Measurements from ENCODE around the gene RNF151.
"Not testable (repeated sequence)": the region's sequence is repeated elsewhere in the genome, so short reads cannot be mapped to it uniquely, and the experiment has no call there.

The RNF151 gene

DNA sequence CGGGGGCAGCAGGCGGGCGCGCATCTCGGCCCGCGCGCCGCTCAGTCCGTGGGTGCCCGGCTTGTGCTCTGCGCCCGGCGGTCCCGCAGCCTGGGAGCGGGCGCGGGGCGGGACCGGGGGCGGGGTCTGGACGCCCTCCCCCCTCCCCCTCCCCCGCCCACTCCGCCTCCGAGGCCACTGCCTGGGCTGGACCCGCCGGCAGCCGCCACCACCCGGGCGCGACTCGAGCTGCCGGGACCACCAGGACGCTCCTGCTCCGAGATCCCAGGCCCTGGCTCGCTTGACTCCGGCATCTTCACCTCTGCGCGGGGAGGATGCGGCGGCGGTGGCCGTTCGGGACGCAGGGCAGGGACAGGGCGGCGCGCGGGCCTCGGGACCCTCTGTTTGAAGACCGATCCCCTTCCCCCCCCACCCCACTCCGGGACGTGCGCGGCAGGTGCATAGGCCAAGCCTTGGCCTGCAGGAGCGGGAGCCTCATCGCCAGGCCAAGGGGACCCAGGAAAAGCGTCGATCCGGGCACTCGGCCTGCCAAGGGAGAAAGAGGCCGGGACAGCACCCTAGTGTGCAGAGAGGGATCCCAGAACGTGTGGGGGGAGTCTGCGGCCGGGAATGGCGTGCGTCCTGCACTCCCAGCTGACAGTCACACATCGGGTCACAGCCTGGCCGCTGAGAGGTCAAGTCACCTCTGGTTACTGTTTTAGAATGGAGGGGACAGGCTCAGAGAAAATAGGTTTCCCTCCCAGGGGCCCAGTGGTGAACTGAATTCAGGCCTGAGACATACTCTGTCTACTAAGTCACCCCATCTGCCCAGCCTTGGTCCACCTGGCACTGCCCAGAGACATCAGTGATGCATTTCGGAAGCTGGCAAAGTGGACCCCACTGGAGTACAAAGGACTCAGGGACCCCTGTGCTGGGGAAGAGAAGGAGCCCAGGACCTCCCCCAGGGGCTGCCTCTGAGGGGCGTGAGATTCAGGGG is 48.0 kb upstream of the RNF151 start, which contains the start of gene HS3ST6:
TSS of gene HS3ST6 (minus strand) at position 65 of the 976 bp plus-strand sequence. CDS start 92 bp downstream, outside the sequence.
- Histone ChIP-seq H3K14ac (ENCODE audit: low read length in 2 of 2) (no peak within 1 kb of the TSS), H3K4ac (ENCODE audit: low read depth in 1 of 2, low read length in 2 of 2) (no peak within 1 kb of the TSS), H3K79me1 (replicated peaks; ENCODE audit: low read length, poor library complexity, severe bottlenecking) (no peaks in the 10 kb centered on the region), H3K36me3 (ENCODE audit: control insufficient read depth in 1 of 2, insufficient read depth in 2 of 2, low read depth in 1 of 2, low read length in 2 of 2) (no peaks in the 10 kb centered on the region), H3K9ac (ENCODE audit: low read length) (no peak within 1 kb of the TSS), H2AK5ac (ENCODE audit: low read length, severe bottlenecking) (no peak within 1 kb of the TSS), H3K27me3 (ENCODE audit: control insufficient read depth in 1 of 2, insufficient read depth in 1 of 2, low read length in 2 of 2) (peaks cover 90 to 93% of the 10 kb centered on the region in 2 experiments), H3K18ac (ENCODE audit: low read depth in 1 of 2, low read length in 2 of 2) (no peak within 1 kb of the TSS), H3K4me3 (ENCODE audit: insufficient read depth in 1 of 2, low read depth in 1 of 2, low read length in 2 of 2) (no peak within 1 kb of the TSS), H2BK120ac (ENCODE audit: low read depth, low read length) (no peak within 1 kb of the TSS), H4K8ac (ENCODE audit: low read length) (no peak within 1 kb of the TSS), H3K4me1 (ENCODE audit: control insufficient read depth, insufficient read depth, low read depth, low read length) (peaks cover 12% of the 10 kb centered on the region), H3K9me3 (ENCODE audit: control insufficient read depth, low read length) (no peaks in the 10 kb centered on the region), H3K23ac (ENCODE audit: low read length in 2 of 2) (no peak within 1 kb of the TSS), H2AFZ (ENCODE audit: low read depth, low read length) (no peak within 1 kb of the TSS), H3K27ac (ENCODE audit: low read length, poor library complexity, severe bottlenecking) (no peak within 1 kb of the TSS), H3K4me2 (ENCODE audit: low read length, poor library complexity, severe bottlenecking) (no peak within 1 kb of the TSS), H2BK5ac (ENCODE audit: low read depth, low read length, poor library complexity, severe bottlenecking) (no peak within 1 kb of the TSS), H2BK12ac (ENCODE audit: low read length in 2 of 2) (no peak within 1 kb of the TSS), H4K91ac (ENCODE audit: low read length) (no peak within 1 kb of the TSS), H2BK15ac (ENCODE audit: low read depth, poor library complexity, severe bottlenecking) (no peak within 1 kb of the TSS)
- WGBS: 12% methylated on average over 33 of the region's 71 CpGs
- no peak for DNase-seq

DNA sequence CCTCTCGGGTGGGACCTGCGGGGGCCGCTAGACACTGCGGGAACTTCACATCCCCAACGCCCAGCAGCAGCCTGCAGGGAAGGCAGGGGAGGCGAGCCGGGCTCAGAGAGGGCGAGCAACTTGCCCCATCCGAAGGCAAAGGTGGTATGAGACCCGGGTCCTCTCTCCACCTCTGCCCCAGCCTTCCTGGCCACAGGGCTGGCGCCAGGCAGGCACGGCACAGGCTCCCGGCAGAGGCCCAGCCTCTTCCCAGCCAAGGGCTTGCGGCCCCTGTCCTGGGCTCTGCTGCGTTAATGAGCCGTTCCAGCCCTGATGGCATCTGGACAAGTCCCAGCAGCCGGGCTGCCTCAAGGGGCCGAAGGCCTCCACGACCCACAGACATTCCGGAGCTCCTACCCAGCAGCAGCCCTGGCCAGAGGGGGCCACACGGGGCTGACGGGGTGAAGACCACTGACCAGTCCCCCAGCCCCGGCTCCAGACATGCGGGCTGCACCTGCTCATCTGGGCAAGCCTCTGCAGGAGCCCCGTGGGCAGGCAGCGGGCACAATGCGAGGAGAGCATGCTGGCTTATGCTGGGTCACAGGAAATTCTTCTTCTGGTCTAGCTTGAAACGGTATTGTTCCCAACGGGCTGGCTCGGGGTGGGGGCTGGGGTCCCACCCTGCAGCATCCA is 47.2 kb upstream of the RNF151 start:
- H2BK15ac ChIP-seq (ENCODE audit: low read depth, poor library complexity, severe bottlenecking): no peak overlapping the region
- H2BK12ac ChIP-seq (ENCODE audit: low read length in 2 of 2): no peak overlapping the region
- H3K9me3 ChIP-seq (ENCODE audit: control insufficient read depth, low read length): no peaks in the 10 kb centered on the region
- H3K23ac ChIP-seq (ENCODE audit: low read length in 2 of 2): no peak overlapping the region
- H3K18ac ChIP-seq (ENCODE audit: low read depth in 1 of 2, low read length in 2 of 2): no peak overlapping the region
- H3K4me1 ChIP-seq (ENCODE audit: control insufficient read depth, insufficient read depth, low read depth, low read length): peaks cover 18% of the 10 kb centered on the region
- no peak overlapping the region for H3K4me2 ChIP-seq (ENCODE audit: low read length, poor library complexity, severe bottlenecking)
- peaks cover 90 to 93% of the 10 kb centered on the region in 2 experiments for H3K27me3 ChIP-seq (ENCODE audit: control insufficient read depth in 1 of 2, insufficient read depth in 1 of 2, low read length in 2 of 2)
- no peak overlapping the region for H3K27ac ChIP-seq (ENCODE audit: low read length, poor library complexity, severe bottlenecking)
- H3K9ac ChIP-seq (ENCODE audit: low read length): no peak overlapping the region
- no peak overlapping the region for H2AK5ac ChIP-seq (ENCODE audit: low read length, severe bottlenecking)
- H3K14ac ChIP-seq (ENCODE audit: low read length in 2 of 2): no peak overlapping the region
- no peak for DNase-seq
- H2AFZ ChIP-seq (ENCODE audit: low read depth, low read length): no peak overlapping the region
- H3K79me1 ChIP-seq (replicated peaks; ENCODE audit: low read length, poor library complexity, severe bottlenecking): no peaks in the 10 kb centered on the region
- no peaks in the 10 kb centered on the region for H3K36me3 ChIP-seq (ENCODE audit: control insufficient read depth in 1 of 2, insufficient read depth in 2 of 2, low read depth in 1 of 2, low read length in 2 of 2)
- H2BK5ac ChIP-seq (ENCODE audit: low read depth, low read length, poor library complexity, severe bottlenecking): no peak overlapping the region
- H3K4me3 ChIP-seq (ENCODE audit: insufficient read depth in 1 of 2, low read depth in 1 of 2, low read length in 2 of 2): no peak overlapping the region
- no peak overlapping the region for H3K4ac ChIP-seq (ENCODE audit: low read depth in 1 of 2, low read length in 2 of 2)
- WGBS: 59% methylated on average over 30 of the region's 30 CpGs
- H4K91ac ChIP-seq (ENCODE audit: low read length): no peak overlapping the region
- no peak overlapping the region for H4K8ac ChIP-seq (ENCODE audit: low read length)
- no peak overlapping the region for H2BK120ac ChIP-seq (ENCODE audit: low read depth, low read length)

DNA sequence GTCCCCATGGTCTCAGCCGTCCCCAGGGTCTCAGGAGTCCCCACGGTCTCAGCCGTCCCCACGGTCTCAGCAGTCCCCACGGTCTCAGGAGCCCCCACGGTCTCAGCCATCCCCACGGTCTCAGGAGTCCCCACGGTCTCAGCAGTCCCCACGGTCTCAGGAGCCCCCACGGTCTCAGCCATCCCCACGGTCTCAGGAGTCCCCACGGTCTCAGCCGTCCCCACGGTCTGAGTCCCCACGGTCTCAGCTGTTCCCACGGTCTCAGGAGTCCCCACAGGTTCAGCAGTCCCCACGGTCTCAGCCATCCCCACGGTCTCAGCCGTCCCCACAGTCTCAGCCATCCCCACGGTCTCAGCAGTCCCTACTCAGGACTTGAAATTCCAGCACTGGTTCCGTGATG is 46.5 kb upstream of the RNF151 start:
- H2AK5ac ChIP-seq (ENCODE audit: low read length, severe bottlenecking); H2BK12ac ChIP-seq (ENCODE audit: low read length in 2 of 2); H3K9me3 ChIP-seq (ENCODE audit: control insufficient read depth, low read length); H2BK15ac ChIP-seq (ENCODE audit: low read depth, poor library complexity, severe bottlenecking); H3K4me3 ChIP-seq (ENCODE audit: insufficient read depth in 1 of 2, low read depth in 1 of 2, low read length in 2 of 2); H4K91ac ChIP-seq (ENCODE audit: low read length); H2AFZ ChIP-seq (ENCODE audit: low read depth, low read length); H3K27ac ChIP-seq (ENCODE audit: low read length, poor library complexity, severe bottlenecking); H3K36me3 ChIP-seq (ENCODE audit: control insufficient read depth in 1 of 2, insufficient read depth in 2 of 2, low read depth in 1 of 2, low read length in 2 of 2); H3K14ac ChIP-seq (ENCODE audit: low read length in 2 of 2); H2BK5ac ChIP-seq (ENCODE audit: low read depth, low read length, poor library complexity, severe bottlenecking); H3K79me1 ChIP-seq (replicated peaks; ENCODE audit: low read length, poor library complexity, severe bottlenecking); H3K4me2 ChIP-seq (ENCODE audit: low read length, poor library complexity, severe bottlenecking); H3K23ac ChIP-seq (ENCODE audit: low read length in 2 of 2); DNase-seq; H3K9ac ChIP-seq (ENCODE audit: low read length); H4K8ac ChIP-seq (ENCODE audit: low read length); H2BK120ac ChIP-seq (ENCODE audit: low read depth, low read length); H3K4ac ChIP-seq (ENCODE audit: low read depth in 1 of 2, low read length in 2 of 2); H3K18ac ChIP-seq (ENCODE audit: low read depth in 1 of 2, low read length in 2 of 2): not testable (repeated sequence)
- Histone ChIP-seq H3K4me1 (ENCODE audit: control insufficient read depth, insufficient read depth, low read depth, low read length) (peaks cover 18% of the 10 kb centered on the region), H3K27me3 (ENCODE audit: control insufficient read depth in 1 of 2, insufficient read depth in 1 of 2, low read length in 2 of 2) (peaks cover 83 to 88% of the 10 kb centered on the region in 2 experiments)
- WGBS: 75% methylated on average over 21 of the region's 21 CpGs

DNA sequence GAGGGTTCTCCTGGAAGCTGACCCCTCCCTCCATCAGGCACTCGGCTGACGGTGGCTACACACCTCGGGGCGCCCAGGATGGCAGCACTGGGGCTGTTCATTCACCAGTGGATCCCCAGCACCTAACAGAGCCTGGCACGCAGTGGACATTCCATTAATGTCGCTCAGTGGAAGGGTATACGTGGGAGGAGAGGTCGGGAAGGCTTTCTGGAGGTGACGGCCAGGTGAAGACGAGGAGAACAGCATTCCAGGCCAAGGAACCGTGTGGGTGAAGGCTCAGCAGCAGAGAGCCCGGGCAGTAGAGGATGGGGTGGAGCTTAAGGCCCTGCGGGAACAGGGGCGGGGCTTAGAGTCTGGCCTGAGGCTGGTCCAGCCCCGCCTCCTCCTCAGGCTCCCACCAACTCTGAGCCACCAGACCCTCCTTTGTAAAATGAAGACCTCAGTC is 45.9 kb upstream of the RNF151 start:
- WGBS: 12% methylated on average over 12 of the region's 15 CpGs
- no peak overlapping the region for H2BK5ac ChIP-seq (ENCODE audit: low read depth, low read length, poor library complexity, severe bottlenecking)
- H2BK12ac ChIP-seq (ENCODE audit: low read length in 2 of 2): no peak overlapping the region
- no peak overlapping the region for H2AK5ac ChIP-seq (ENCODE audit: low read length, severe bottlenecking)
- H3K23ac ChIP-seq (ENCODE audit: low read length in 2 of 2): no peak overlapping the region
- no peak overlapping the region for H2BK120ac ChIP-seq (ENCODE audit: low read depth, low read length)
- no peak overlapping the region for H2AFZ ChIP-seq (ENCODE audit: low read depth, low read length)
- H3K9me3 ChIP-seq (ENCODE audit: control insufficient read depth, low read length): no peaks in the 10 kb centered on the region
- DNase-seq: peak; percentile 28
- no peak overlapping the region for H2BK15ac ChIP-seq (ENCODE audit: low read depth, poor library complexity, severe bottlenecking)
- H3K9ac ChIP-seq (ENCODE audit: low read length): no peak overlapping the region
- peaks cover 77 to 82% of the 10 kb centered on the region in 2 experiments for H3K27me3 ChIP-seq (ENCODE audit: control insufficient read depth in 1 of 2, insufficient read depth in 1 of 2, low read length in 2 of 2)
- H3K4me2 ChIP-seq (ENCODE audit: low read length, poor library complexity, severe bottlenecking): no peak overlapping the region
- no peaks in the 10 kb centered on the region for H3K79me1 ChIP-seq (replicated peaks; ENCODE audit: low read length, poor library complexity, severe bottlenecking)
- no peak overlapping the region for H3K18ac ChIP-seq (ENCODE audit: low read depth in 1 of 2, low read length in 2 of 2)
- no peak overlapping the region for H3K4ac ChIP-seq (ENCODE audit: low read depth in 1 of 2, low read length in 2 of 2)
- no peak overlapping the region for H3K14ac ChIP-seq (ENCODE audit: low read length in 2 of 2)
- no peaks in the 10 kb centered on the region for H3K36me3 ChIP-seq (ENCODE audit: control insufficient read depth in 1 of 2, insufficient read depth in 2 of 2, low read depth in 1 of 2, low read length in 2 of 2)
- H4K8ac ChIP-seq (ENCODE audit: low read length): no peak overlapping the region
- no peak overlapping the region for H3K27ac ChIP-seq (ENCODE audit: low read length, poor library complexity, severe bottlenecking)
- peaks cover 18% of the 10 kb centered on the region for H3K4me1 ChIP-seq (ENCODE audit: control insufficient read depth, insufficient read depth, low read depth, low read length)
- no peak overlapping the region for H3K4me3 ChIP-seq (ENCODE audit: insufficient read depth in 1 of 2, low read depth in 1 of 2, low read length in 2 of 2)
- H4K91ac ChIP-seq (ENCODE audit: low read length): no peak overlapping the region

Data from mesenchymal stem cell (in vitro differentiated cells and primary cell).